GM21576 (cell line): ENCODE results near the gene CFAP100.

Experiments
- ATAC-seq: cut with Tn5 transposase; IDR thresholded peaks from one replicate; pipeline ENCODE4 v1.9.1; 2021; ENCODE audit warnings: mild to moderate bottlenecking, moderate library complexity; ENCODE audit not compliant: unreplicated experiment

CFAP100 gene

GRCh38 chr3:126439346-126439967 lies 44.7 kb downstream of the CFAP100 start:
- no peak for ATAC-seq

GRCh38 chr3:126439968-126440708 lies 45.4 kb downstream of the CFAP100 start:
- no peak for ATAC-seq

GRCh38 chr3:126440709-126440995 lies 45.9 kb downstream of the CFAP100 start:
- ATAC-seq: no peak

GRCh38 chr3:126441256-126441880 lies 46.7 kb downstream of the CFAP100 start:
- ATAC-seq: no peak

- no peak for ATAC-seq
Observed at GRCh38 chr3:126442094-126442855, 47.6 kb downstream of the CFAP100 start.

- no peak for ATAC-seq
Observed at GRCh38 chr3:126442856-126443242, 48.1 kb downstream of the CFAP100 start.

- no peak for ATAC-seq
Observed at GRCh38 chr3:126445506-126445905, 50.8 kb downstream of the CFAP100 start.

- no peak for ATAC-seq
Observed at GRCh38 chr3:126446301-126446700, 51.6 kb downstream of the CFAP100 start.

- ATAC-seq: no peak
Observed at GRCh38 chr3:126446791-126447190, 52.1 kb downstream of the CFAP100 start.

- ATAC-seq: no peak
Observed at GRCh38 chr3:126447456-126448106, 52.9 kb downstream of the CFAP100 start.

- no peak for ATAC-seq
Observed at GRCh38 chr3:126448136-126448892, 53.6 kb downstream of the CFAP100 start.

- no peak for ATAC-seq
Observed at GRCh38 chr3:126448893-126449180, 54.1 kb downstream of the CFAP100 start.

- ATAC-seq: no peak
Observed at GRCh38 chr3:126449621-126450051, 54.9 kb downstream of the CFAP100 start.

GRCh38 chr3:126450219-126450618 lies 55.5 kb downstream of the CFAP100 start:
- ATAC-seq: no peak

- ATAC-seq: no peak
Observed at GRCh38 chr3:126450744-126451143, 56.0 kb downstream of the CFAP100 start.

GRCh38 chr3:126451511-126451910 lies 56.8 kb downstream of the CFAP100 start:
- ATAC-seq: no peak

- no peak for ATAC-seq
Observed at GRCh38 chr3:126452213-126452612, 57.5 kb downstream of the CFAP100 start.

GRCh38 chr3:126454025-126454424 lies 59.3 kb downstream of the CFAP100 start:
- ATAC-seq: no peak

- ATAC-seq: no peak
Observed at GRCh38 chr3:126454437-126455198, 59.9 kb downstream of the CFAP100 start.

- ATAC-seq: no peak
Observed at GRCh38 chr3:126456211-126456610, 61.5 kb downstream of the CFAP100 start.
